Thyroid gland (tissue), 4 donors: ENCODE data around the gene BMPR1B.

Source experiments
- POLR2A ChIP-seq, 2 donors: fragments of 450-650 bp; IDR thresholded peaks; one replicate each; pipeline ENCODE4 v1.6.1; 2017; ENCODE audit warnings: antibody characterized with exemption in 2 of 2, mild to moderate bottlenecking in 2 of 2, moderate library complexity in 1 of 2
- TF ChIP-seq, protein P1 (sequence below), 6 experiments: fragments of 200-600 bp in 3 of 6; fragments of 450-650 bp in 3 of 6; sonication (generic) in 3 of 6; IDR thresholded peaks; one replicate each; pipeline ENCODE4 v1.5.1; 2016 to 2019; ENCODE audit warnings: antibody characterized with exemption in 6 of 6, mild to moderate bottlenecking in 2 of 6, inconsistent platforms in 1 of 6, moderate library complexity in 1 of 6

DNA sequence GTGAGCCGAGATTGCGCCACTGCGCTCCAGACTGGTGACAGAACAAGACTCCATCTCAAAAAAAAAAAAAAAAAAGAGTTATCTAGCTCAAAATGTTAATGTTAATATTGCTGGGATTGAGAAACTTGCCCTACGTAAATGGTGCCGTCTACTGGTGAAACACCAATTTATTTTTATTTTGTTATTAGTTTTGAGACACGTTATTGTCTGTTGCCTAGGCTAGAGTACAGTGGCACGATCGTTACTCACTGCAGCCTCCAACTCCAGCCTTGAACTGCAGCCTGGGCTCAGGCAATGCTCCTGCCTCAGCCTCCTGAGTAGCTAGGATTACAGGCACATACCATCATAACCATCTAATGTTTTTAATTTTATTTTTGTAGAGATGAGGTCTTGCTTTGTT, 262.8 kb downstream of the BMPR1B start:
- TF ChIP-seq, protein P1, sequence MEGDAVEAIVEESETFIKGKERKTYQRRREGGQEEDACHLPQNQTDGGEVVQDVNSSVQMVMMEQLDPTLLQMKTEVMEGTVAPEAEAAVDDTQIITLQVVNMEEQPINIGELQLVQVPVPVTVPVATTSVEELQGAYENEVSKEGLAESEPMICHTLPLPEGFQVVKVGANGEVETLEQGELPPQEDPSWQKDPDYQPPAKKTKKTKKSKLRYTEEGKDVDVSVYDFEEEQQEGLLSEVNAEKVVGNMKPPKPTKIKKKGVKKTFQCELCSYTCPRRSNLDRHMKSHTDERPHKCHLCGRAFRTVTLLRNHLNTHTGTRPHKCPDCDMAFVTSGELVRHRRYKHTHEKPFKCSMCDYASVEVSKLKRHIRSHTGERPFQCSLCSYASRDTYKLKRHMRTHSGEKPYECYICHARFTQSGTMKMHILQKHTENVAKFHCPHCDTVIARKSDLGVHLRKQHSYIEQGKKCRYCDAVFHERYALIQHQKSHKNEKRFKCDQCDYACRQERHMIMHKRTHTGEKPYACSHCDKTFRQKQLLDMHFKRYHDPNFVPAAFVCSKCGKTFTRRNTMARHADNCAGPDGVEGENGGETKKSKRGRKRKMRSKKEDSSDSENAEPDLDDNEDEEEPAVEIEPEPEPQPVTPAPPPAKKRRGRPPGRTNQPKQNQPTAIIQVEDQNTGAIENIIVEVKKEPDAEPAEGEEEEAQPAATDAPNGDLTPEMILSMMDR (IDR thresholded peaks at IDR 0.05): no peak
- TF ChIP-seq POLR2A (IDR thresholded peaks at IDR 0.05): no peak
